Measurements from ENCODE around the gene RAB31.

DNA sequence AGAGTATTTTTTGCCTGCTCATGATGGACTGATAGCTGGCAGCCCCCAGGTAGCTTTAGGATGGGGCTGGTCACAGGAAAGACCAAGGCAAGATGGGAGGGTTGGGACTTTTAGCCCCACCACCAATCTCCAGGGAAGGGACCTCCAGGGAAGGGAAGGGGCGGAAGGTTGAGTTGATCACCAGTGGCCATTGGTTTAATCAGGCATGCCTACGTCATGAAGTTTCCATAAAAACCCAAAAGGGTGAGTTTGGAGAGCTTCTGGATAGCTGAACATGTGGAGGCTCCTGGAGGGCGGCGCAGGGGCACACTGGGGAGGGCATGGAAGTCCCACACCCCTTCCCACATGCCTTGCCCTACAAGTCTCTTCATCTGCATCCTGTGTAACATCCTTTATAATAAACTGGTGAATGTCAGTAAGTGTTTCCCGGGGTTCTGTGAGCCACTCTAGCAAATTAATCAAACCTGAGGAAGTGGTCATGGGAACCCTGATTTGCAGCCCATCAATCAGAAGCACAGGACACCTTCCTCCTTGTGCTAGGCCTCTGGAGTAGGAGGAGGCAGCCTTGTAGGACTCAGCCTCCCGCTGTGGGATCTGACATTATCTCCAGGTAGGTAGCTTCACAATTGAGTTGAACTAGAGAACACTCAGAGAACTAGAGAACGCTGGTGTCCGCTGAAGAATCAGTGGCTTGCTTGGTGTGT lies 30.3 kb downstream of the RAB31 start:
- TF ChIP-seq, protein P1, sequence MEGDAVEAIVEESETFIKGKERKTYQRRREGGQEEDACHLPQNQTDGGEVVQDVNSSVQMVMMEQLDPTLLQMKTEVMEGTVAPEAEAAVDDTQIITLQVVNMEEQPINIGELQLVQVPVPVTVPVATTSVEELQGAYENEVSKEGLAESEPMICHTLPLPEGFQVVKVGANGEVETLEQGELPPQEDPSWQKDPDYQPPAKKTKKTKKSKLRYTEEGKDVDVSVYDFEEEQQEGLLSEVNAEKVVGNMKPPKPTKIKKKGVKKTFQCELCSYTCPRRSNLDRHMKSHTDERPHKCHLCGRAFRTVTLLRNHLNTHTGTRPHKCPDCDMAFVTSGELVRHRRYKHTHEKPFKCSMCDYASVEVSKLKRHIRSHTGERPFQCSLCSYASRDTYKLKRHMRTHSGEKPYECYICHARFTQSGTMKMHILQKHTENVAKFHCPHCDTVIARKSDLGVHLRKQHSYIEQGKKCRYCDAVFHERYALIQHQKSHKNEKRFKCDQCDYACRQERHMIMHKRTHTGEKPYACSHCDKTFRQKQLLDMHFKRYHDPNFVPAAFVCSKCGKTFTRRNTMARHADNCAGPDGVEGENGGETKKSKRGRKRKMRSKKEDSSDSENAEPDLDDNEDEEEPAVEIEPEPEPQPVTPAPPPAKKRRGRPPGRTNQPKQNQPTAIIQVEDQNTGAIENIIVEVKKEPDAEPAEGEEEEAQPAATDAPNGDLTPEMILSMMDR (IDR thresholded peaks at IDR 0.05), result no peak
- TF ChIP-seq EP300 (IDR thresholded peaks at IDR 0.05; ENCODE audit: low read depth), result no peak
